H9 (cell line): ENCODE results near the gene THSD7B. TPM values are rescaled to one million over a fixed set of nuclear protein-coding genes. Genes with fewer than 3 reads are reported as not detected.

ENCODE experiments used
- DNase-seq: peaks from one replicate; pipeline ENCODE4 v3.0.0-alpha.2; 2017
- H2AFZ ChIP-seq: one replicate; pipeline ENCODE4 v1.6.1; 2013; ENCODE audit warnings: mild to moderate bottlenecking, low read length, control low read depth, moderate library complexity
- H2AK5ac ChIP-seq: 2 replicates; pipeline ENCODE4 v1.6.1; 2013; ENCODE audit warnings: low read length, control low read depth, mixed read lengths; ENCODE audit not compliant: insufficient read length
- H2BK120ac ChIP-seq: one replicate; pipeline ENCODE4 v1.6.1; 2013; ENCODE audit warnings: low read depth, mild to moderate bottlenecking, low read length, control low read depth, inconsistent platforms; ENCODE audit not compliant: poor library complexity, severe bottlenecking
- H2BK12ac ChIP-seq: 2 replicates; pipeline ENCODE4 v1.6.1; 2013; ENCODE audit warnings: low read length, control low read depth, mixed read lengths, low read depth; ENCODE audit not compliant: insufficient read length
- H2BK15ac ChIP-seq: 2 replicates; pipeline ENCODE4 v1.6.1; 2013; ENCODE audit warnings: low read depth, low read length, control low read depth
- H2BK20ac ChIP-seq: one replicate; pipeline ENCODE4 v1.6.1; 2013; ENCODE audit warnings: low read depth, mild to moderate bottlenecking, low read length, control low read depth, inconsistent platforms; ENCODE audit not compliant: poor library complexity, severe bottlenecking
- H2BK5ac ChIP-seq: 2 replicates; pipeline ENCODE4 v1.6.1; 2013; ENCODE audit warnings: low read length, control low read depth, mixed read lengths; ENCODE audit not compliant: insufficient read length
- H3K14ac ChIP-seq: 2 replicates; pipeline ENCODE4 v1.6.1; 2013; ENCODE audit warnings: low read length, control low read depth; ENCODE audit not compliant: insufficient read depth
- H3K18ac ChIP-seq: 2 replicates; pipeline ENCODE4 v1.6.1; 2013; ENCODE audit warnings: low read depth, mild to moderate bottlenecking, mixed read lengths, low read length, control low read depth; ENCODE audit not compliant: insufficient read length
- H3K23ac ChIP-seq: 2 replicates; pipeline ENCODE4 v1.6.1; 2013; ENCODE audit warnings: low read length, control low read depth, mixed read lengths, low read depth; ENCODE audit not compliant: insufficient read length
- H3K23me2 ChIP-seq: 2 replicates; pipeline ENCODE4 v1.6.1; 2013; ENCODE audit warnings: low read depth, mild to moderate bottlenecking, mixed read lengths, low read length, control low read depth; ENCODE audit not compliant: insufficient read length, poor library complexity, severe bottlenecking
- H3K27ac ChIP-seq: 2 replicates; pipeline ENCODE4 v1.5.1; 2013; ENCODE audit warnings: low read length, control low read depth, mixed read lengths, low read depth; ENCODE audit not compliant: insufficient read length
- H3K27me3 ChIP-seq: 2 replicates; pipeline ENCODE4 v1.6.1; 2013; ENCODE audit warnings: low read length, control low read depth, inconsistent platforms; ENCODE audit not compliant: insufficient read depth
- H3K4ac ChIP-seq: 2 replicates; pipeline ENCODE4 v1.6.1; 2013; ENCODE audit warnings: low read depth, mild to moderate bottlenecking, control low read depth, inconsistent platforms, low read length, moderate library complexity
- H3K4me1 ChIP-seq: 2 replicates; pipeline ENCODE4 v1.6.1; 2013; ENCODE audit warnings: low read length, control low read depth, inconsistent platforms; ENCODE audit not compliant: insufficient read depth
- H3K4me2 ChIP-seq: 2 replicates; pipeline ENCODE4 v1.6.1; 2013; ENCODE audit warnings: low read length, control low read depth, mixed read lengths; ENCODE audit not compliant: insufficient read length, insufficient read depth
- H3K56ac ChIP-seq: 2 replicates; pipeline ENCODE4 v1.6.1; 2013; ENCODE audit warnings: low read depth, mild to moderate bottlenecking, mixed read lengths, low read length, control low read depth; ENCODE audit not compliant: insufficient read length
- H3K79me1 ChIP-seq: 2 replicates; pipeline ENCODE4 v1.6.1; 2013; ENCODE audit warnings: low read depth, mild to moderate bottlenecking, moderate library complexity, low read length, control low read depth, inconsistent platforms; ENCODE audit not compliant: insufficient read depth, poor library complexity, severe bottlenecking
- H3K79me2 ChIP-seq: 2 replicates; pipeline ENCODE4 v1.6.1; 2013; ENCODE audit warnings: low read length, control low read depth, inconsistent platforms; ENCODE audit not compliant: insufficient read depth
- H3K9ac ChIP-seq: 2 replicates; pipeline ENCODE4 v1.6.1; 2013; ENCODE audit warnings: low read length, control low read depth, mixed read lengths; ENCODE audit not compliant: insufficient read length; ENCODE audit errors: extremely low read depth
- H3K9me3 ChIP-seq: one replicate; pipeline ENCODE4 v1.6.1; 2013; ENCODE audit warnings: low read depth, low read length, inconsistent platforms; ENCODE audit not compliant: control insufficient read depth
- H3T11ph ChIP-seq: one replicate; pipeline ENCODE4 v1.6.1; 2013; ENCODE audit warnings: mild to moderate bottlenecking, low read length, control low read depth, inconsistent platforms
- H4K20me1 ChIP-seq: one replicate; pipeline ENCODE4 v1.6.1; 2013; ENCODE audit not compliant: control insufficient read depth, insufficient read length, insufficient read depth
- H4K5ac ChIP-seq: 2 replicates; pipeline ENCODE4 v1.6.1; 2013; ENCODE audit warnings: low read depth, mild to moderate bottlenecking, mixed read lengths, low read length, control low read depth; ENCODE audit not compliant: insufficient read length
- H4K8ac ChIP-seq: replicated peaks from 2 replicates; pipeline ENCODE4 v1.6.1; 2013; ENCODE audit warnings: low read length, control low read depth, mixed read lengths, low read depth; ENCODE audit not compliant: insufficient read length
- H4K91ac ChIP-seq: 2 replicates; pipeline ENCODE4 v1.6.1; 2013; ENCODE audit warnings: low read depth, mild to moderate bottlenecking, moderate library complexity, mixed read lengths, low read length, control low read depth; ENCODE audit not compliant: insufficient read length
- H3K27ac Mint-ChIP-seq, 3 experiments: 2 replicates in 2 of 3; 3 replicates in 1 of 3; pipeline ENCODE4 v1.8.0; 2020 to 2021; ENCODE audit warnings: mixed read lengths in 3 of 3, mild to moderate bottlenecking in 1 of 3, moderate library complexity in 1 of 3
- H3K27me3 Mint-ChIP-seq: 2 replicates; pipeline ENCODE4 v1.8.0; 2021; ENCODE audit warnings: low read depth, mild to moderate bottlenecking, moderate library complexity, mixed read lengths
- H3K36me3 Mint-ChIP-seq, 3 experiments: 2 replicates in 2 of 3; 3 replicates in 1 of 3; pipeline ENCODE4 v1.8.0; 2020 to 2021; ENCODE audit warnings: low read depth in 3 of 3, mixed read lengths in 3 of 3; ENCODE audit not compliant: insufficient read depth in 1 of 3
- H3K4me1 Mint-ChIP-seq, 2 experiments: 2 replicates each; pipeline ENCODE4 v1.8.0; 2020; ENCODE audit warnings: mixed read lengths in 2 of 2
- H3K4me3 Mint-ChIP-seq, 2 experiments: 2 replicates in 1 of 2; 3 replicates in 1 of 2; pipeline ENCODE4 v1.8.0; 2020 to 2021; ENCODE audit warnings: mild to moderate bottlenecking in 2 of 2, mixed read lengths in 2 of 2, moderate library complexity in 1 of 2
- H3K9me3 Mint-ChIP-seq, 2 experiments: 2 replicates in 1 of 2; 3 replicates in 1 of 2; pipeline ENCODE4 v1.8.0; 2020; ENCODE audit warnings: mild to moderate bottlenecking in 2 of 2, mixed read lengths in 2 of 2, moderate library complexity in 1 of 2
- WGBS: extraction: QIAGEN DNeasy Blood & Tissue Kit; methylation state at CpG from one replicate; pipeline ENCODE4 v1.1.7; 2013; ENCODE audit warnings: missing lambda C conversion rate, low lambda C conversion rate, mixed read lengths; ENCODE audit not compliant: insufficient read length; ENCODE audit errors: extremely low coverage; 5-methylcytosine and 5-hydroxymethylcytosine counted together
- total RNA-seq: library from RNA; stranded (reverse); gene quantifications from 2 replicates; pipeline ENCODE4 v1.2.1, GENCODE V29; 2021
- TF ChIP-seq, protein P1 (sequence below): fragments of 200-600 bp; sonication (generic); conservative IDR thresholded peaks from 3 replicates; pipeline ENCODE4 v1.8.0; 2021; ENCODE audit warnings: antibody characterized with exemption, mild to moderate bottlenecking

The THSD7B gene
- total RNA-seq, 1 experiment from 2014 or later = 0.85 TPM

DNA sequence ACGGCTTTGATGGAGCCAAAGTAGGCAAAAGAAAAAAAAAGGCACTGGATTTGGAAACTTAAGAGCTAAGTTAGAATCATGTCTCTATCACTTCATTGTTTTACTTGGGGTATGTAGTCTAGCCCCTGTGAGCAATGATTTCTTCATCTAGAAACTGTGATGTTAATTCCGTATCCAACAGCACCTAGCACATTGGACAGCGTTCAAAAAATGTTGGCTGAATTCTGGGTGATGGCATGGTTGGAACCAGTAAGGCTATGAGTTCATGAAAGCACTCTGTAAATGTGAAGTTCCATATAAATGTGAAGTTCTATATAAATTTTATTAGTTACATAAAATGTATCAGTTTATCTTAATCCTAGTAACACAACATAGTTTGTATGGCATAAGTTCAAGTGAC, 890.5 kb downstream of the THSD7B start:
- no peak for DNase-seq
- Histone ChIP-seq H3K27me3 (no peaks in the 10 kb centered on the region), H3K9ac (no peak overlapping the region), H2BK20ac (no peak overlapping the region), H2AFZ (no peak overlapping the region), H3K27ac (no peak overlapping the region), H4K20me1 (no peaks in the 10 kb centered on the region), H3K4me2 (no peak overlapping the region), H2AK5ac (no peak overlapping the region), H3K9me3 (no peaks in the 10 kb centered on the region), H4K8ac (no peak overlapping the region), H3K79me1 (no peaks in the 10 kb centered on the region), H3K56ac (no peak overlapping the region), H4K91ac (no peak overlapping the region), H2BK15ac (no peak overlapping the region), H3K4ac (no peak overlapping the region), H3K23me2 (no peaks in the 10 kb centered on the region), H2BK120ac (no peak overlapping the region), H3K14ac (no peak overlapping the region), H2BK5ac (no peak overlapping the region), H3K23ac (no peak overlapping the region), H3K4me1 (no peaks in the 10 kb centered on the region), H3K79me2 (no peaks in the 10 kb centered on the region), H2BK12ac (no peak overlapping the region), H4K5ac (no peak overlapping the region), H3T11ph (no peak overlapping the region), H3K18ac (no peak overlapping the region)
- Mint-ChIP-seq H3K27me3 (no peaks in the 10 kb centered on the region), H3K27ac (no peak overlapping the region), H3K4me1 (no peaks in the 10 kb centered on the region), H3K9me3 (no peaks in the 10 kb centered on the region; a peak in 2 of 5 replicates), H3K4me3 (no peak overlapping the region), H3K36me3 (no peaks in the 10 kb centered on the region)
- no CpG with 5 or more reads among the region's 3 CpGs for WGBS
- TF ChIP-seq, protein P1, sequence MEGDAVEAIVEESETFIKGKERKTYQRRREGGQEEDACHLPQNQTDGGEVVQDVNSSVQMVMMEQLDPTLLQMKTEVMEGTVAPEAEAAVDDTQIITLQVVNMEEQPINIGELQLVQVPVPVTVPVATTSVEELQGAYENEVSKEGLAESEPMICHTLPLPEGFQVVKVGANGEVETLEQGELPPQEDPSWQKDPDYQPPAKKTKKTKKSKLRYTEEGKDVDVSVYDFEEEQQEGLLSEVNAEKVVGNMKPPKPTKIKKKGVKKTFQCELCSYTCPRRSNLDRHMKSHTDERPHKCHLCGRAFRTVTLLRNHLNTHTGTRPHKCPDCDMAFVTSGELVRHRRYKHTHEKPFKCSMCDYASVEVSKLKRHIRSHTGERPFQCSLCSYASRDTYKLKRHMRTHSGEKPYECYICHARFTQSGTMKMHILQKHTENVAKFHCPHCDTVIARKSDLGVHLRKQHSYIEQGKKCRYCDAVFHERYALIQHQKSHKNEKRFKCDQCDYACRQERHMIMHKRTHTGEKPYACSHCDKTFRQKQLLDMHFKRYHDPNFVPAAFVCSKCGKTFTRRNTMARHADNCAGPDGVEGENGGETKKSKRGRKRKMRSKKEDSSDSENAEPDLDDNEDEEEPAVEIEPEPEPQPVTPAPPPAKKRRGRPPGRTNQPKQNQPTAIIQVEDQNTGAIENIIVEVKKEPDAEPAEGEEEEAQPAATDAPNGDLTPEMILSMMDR = no peak
